Measurements from ENCODE around the gene KIF3A.

The KIF3A gene

DNA sequence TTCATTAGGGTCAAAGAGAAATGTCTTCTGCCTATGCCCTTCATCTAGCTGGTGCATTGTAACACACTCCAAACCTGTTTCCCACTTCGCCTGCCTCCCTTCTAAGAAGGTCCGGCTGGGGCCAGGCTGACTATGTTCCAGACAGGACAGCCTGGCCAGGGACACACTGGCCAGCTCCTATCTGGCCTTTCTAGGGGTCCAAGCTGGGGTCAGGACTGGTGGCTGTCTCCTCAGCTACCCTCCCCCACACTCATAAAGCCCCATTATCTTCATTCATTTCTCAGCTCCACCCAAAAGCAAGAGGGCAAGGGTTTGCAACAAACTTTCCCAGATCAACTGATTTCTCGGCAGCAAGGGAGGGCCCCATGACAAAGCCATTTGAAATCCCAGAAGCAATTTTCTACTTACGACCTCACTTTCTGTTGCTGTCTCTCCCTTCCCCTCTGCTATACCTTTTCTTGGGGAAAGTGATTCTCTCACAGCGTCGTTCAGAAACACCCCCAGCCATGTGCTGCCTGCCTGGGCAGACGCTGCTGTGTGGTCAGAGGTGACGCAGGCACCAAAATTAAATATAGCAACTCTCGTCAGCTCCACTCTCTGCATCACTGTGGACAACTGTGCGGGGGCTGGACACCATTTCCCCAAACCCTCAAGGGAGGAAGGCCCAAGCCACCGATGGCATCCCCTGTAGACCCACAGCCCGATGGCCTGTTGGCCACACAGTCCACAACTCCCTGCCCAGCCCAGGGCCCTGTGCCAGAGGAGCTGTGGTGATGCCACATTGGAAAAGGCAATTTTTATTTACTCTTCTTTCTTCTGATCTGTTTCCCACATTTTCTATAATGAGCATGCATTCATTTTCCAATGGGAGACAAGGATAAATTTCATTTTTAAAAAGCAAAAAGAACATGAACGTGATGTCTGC is 73.3 kb downstream of the KIF3A start:
- DNase-seq (ENCODE audit: low read depth in 2 of 2, low spot score in 1 of 2): no peak

DNA sequence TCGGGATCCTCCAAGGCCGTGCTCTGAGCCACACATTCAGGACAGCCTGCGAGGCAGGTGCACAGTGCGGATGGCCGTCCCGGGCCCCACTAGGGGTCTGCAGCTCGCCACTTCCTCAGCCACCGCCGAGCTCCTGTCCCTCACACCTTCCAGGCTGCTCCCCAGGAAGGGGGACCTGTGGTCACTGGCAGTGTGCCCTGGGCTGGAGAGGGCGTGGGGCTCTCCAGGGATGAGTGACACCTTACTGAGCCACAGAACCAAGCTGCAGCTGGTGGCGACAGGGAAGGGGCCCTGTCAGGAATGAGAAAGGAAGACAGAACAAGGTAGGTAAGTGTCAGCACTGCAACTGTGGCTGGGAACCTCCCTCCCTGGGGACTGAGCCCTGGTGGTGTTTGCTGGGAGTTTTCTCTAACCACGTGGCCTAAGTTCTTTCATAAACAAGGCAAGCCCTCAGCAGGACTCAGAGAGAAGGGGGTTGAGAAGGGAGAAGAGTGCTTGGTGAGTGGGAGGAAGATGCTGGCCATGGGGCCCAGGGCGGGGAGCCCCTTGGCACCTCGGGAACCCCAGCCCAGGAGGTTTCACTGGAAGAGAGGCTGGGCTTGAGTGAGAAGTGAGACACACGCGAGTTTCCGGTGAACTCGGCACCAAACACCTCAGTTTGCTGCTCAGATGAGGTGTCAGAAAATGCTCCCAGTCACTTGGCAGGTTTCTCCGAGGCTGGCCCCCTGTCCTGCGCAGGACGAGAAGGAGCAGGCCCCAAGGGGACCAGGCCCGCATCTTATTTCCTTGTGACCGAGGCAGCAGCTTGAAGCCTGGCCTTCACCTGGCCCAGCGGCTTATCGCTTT is 74.2 kb downstream of the KIF3A start:
- DNase-seq (ENCODE audit: low read depth in 2 of 2, low spot score in 1 of 2): no peak

DNA sequence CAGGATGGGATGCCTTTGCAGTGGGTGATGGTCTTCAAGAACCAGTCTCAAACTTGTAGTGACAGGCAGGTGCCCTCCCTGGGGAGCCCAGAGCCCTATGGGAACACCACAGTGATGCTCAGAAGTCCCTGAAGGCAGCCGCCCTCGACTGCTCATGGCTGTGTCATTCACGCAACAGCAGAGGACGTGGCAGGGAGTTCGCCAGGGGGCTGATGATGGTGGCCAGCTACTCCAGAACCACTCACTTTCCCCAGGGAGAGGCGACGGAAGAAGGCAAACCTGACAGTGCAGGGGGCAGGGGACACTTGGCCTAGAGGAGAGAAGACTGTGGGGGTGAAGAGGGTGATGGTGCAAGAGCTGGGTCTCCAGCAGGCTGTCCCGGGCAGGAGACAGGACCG is 75.3 kb downstream of the KIF3A start:
- no peak for DNase-seq (ENCODE audit: low read depth in 2 of 2, low spot score in 1 of 2)

DNA sequence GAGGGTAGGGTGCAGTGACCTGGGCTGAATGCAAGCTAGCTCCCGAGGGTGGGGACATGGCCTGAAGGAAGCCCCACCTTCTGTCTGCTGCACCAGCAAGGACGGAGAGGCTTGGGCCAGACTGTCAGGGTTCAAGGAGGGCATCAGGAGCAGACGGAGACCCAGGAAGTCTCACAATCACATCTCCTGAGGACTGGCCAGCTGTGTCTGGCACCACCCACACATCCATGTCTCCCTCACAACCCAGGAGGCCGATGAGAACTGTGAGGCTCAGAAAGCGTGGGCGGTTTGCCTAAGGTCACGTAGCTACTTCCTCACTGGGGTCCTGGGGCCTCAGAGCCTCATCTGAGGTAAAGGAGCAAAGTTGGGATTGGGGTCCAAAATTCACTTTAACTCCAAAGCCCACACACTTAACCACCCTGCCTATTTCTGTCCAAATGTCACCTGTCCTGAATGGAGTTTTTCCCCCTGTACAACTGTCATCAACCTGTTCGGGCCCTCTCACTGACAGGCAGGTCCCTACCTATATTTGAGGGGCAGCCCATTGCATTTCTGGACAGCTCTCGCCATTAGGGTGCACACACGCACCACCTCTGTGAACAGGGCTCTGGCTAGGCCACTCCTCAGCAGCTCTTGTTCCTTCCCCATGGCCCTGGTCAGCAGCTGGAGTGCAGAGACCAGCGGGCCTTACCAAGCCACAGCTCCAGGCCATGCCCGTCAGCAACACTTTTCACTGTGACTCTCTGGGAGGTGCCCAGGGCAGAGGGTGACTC is 75.9 kb downstream of the KIF3A start:
- DNase-seq (ENCODE audit: low read depth in 2 of 2, low spot score in 1 of 2): no peak

DNA sequence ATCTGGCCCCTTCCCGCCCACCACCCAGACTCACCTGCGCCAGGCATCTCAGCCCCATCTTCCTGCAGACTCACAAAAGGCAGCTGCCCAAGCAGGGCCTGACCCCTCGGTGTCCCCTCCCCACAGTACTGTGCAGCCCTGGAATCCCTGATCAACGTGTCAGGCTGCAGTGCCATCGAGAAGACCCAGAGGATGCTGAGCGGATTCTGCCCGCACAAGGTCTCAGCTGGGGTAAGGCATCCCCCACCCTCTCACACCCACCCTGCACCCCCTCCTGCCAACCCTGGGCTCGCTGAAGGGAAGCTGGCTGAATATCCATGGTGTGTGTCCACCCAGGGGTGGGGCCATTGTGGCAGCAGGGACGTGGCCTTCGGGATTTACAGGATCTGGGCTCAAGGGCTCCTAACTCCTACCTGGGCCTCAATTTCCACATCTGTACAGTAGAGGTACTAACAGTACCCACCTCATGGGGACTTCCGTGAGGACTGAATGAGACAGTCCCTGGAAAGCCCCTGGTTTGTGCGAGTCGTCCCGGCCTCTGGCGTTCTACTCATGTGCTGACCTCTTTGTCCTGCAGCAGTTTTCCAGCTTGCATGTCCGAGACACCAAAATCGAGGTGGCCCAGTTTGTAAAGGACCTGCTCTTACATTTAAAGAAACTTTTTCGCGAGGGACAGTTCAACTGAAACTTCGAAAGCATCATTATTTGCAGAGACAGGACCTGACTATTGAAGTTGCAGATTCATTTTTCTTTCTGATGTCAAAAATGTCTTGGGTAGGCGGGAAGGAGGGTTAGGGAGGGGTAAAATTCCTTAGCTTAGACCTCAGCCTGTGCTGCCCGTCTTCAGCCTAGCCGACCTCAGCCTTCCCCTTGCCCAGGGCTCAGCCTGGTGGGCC is 77.5 kb downstream of the KIF3A start:
- no peak for DNase-seq (ENCODE audit: low read depth in 2 of 2, low spot score in 1 of 2)

DNA sequence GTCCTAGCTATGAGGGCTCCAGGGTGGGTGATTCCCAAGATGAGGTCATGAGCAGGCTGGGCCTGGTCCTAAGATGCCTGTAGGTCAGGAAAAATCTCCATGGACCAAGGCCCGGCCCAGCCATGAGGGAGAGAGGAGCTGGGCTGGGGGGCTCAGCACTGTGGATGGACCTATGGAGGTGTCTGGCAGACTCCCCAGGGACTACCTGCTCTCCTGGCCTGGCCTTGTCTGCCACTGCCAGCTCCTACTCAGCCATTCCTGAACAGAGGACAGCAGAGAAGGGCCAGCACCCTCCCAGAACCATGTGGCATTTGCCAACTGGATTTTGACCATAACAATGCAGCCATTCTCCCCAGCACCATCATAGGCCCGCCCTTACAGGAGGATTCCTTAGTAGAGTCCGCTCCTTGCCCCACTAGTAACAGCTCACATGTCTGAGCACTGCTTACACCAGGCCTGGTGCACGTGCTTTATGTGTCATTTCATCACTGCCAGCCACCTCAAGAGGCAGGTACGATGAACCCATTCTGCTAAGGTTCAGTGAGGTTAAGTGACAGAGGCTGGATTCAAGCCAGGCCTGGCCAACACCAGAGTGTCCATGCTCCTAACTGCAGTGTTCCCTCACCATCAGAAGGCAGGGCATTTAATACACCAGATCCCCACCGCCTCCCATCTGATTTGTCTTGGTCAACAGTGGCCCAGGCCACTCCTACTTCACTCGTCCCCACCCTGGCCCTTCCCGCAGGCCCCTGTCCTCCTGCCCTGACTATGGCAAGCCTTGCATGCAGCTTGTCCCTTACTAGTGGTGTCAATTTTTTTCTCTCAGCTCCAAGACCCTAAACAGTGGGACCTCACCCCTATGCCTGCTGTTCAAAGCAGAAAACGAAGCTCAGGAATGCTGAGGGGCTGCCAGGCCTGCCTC is 78.7 kb downstream of the KIF3A start:
- DNase-seq (ENCODE audit: low read depth in 2 of 2, low spot score in 1 of 2): no peak

DNA sequence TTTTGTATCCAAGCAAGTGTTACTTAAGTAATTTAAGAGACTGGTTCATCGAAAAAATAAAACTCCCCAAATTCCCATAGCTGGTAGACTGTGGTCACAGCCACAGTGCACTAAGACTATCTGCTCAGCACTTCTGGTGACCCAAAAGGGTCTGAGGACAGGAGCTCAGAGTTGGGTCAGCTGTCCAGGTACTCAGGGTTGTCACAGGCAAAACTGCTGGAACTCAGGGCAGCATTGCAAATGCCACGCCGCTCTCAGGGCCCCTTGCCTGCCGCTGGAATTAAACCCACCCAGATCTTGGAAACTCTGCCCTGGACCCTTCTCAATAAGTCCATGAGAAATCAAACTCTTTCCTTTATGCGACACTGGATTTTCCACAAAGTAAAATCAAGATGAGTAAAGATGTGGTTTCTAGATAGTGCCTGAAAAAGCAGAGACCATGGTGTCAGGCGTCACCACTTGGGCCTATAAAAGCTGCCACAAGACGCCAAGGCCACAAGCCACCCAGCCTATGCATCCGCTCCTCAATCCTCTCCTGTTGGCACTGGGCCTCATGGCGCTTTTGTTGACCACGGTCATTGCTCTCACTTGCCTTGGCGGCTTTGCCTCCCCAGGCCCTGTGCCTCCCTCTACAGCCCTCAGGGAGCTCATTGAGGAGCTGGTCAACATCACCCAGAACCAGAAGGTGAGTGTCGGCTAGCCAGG is 79.5 kb downstream of the KIF3A start, which contains the start of gene IL13:
IL13 (plus strand) TSS at position 498 of the 705 bp plus-strand sequence; CDS start at position 512, 14 bp downstream.
- DNase-seq (ENCODE audit: low read depth in 2 of 2, low spot score in 1 of 2): no peak

DNA sequence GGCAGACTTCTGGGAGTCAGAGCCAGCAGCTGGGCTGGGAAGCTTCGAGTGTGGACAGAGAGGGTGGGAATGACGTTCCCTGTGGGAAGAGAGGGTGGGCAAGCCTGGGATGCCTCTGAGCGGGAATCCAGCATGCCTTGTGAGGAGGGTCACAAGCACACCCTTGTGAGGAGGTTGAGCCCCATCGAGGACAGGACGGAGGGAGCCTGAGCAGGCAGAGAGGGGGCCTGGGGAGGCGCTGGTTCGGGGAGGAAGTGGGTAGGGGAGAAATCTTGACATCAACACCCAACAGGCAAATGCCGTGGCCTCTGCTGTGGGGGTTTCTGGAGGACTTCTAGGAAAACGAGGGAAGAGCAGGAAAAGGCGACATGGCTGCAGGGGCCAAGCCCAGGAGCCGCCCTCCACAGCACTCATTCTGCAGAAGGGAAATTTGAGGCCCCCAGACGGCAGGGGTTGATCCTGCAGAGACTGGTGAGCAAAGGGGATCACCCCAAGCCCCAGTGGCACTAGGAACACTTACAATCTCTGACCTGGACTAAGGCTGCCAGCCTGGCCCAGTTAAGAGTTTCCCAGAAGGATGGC is 80.5 kb downstream of the KIF3A start:
- no peak for DNase-seq (ENCODE audit: low read depth in 2 of 2, low spot score in 1 of 2)

DNA sequence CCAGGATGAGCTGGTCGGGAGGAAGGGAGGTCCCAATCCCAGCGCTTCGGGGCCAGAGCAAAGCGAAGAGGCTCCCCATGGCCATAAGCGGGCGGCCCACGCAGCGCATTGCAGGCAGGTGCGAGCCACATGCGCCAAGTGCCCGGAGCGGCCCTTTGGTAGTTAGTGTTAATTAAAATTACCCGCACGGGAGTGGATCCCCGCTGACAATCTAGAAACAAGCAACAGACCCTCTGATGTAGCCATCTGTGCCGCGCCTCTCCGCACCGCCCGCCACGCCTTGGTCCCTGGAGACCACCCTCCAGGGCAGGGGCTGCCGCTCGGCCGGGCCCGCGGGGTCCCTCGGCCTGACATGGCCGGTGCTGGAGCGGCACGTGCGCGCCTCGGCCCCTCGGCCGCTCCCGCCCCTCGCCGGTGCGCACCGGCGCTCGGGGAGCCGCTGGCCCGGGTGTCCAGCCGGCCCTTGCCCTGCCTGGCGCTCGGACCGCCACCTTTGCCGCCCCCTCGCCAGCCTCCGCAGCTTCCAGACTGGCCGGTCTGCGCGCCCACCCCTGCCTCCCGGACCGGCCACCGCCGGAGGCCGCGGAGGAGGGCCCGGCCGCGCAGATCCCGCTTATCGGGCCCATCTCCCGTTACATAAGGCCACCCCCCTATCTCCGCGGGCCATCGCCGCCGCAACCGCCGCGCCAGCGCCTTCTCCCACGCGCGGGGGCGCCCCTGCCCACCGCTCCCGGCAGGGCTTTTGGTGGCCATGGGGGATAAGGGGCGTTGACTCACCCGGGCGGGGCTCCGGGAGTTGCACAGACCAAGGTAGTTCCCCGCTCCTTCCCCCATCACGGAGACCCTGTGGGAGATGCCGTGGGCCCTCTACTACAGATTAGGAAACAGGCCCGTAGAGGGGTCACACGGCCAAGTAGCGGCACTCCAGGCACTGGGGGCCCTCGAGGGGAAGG is 81.2 kb downstream of the KIF3A start:
- no peak for DNase-seq (ENCODE audit: low read depth in 2 of 2, low spot score in 1 of 2)

DNA sequence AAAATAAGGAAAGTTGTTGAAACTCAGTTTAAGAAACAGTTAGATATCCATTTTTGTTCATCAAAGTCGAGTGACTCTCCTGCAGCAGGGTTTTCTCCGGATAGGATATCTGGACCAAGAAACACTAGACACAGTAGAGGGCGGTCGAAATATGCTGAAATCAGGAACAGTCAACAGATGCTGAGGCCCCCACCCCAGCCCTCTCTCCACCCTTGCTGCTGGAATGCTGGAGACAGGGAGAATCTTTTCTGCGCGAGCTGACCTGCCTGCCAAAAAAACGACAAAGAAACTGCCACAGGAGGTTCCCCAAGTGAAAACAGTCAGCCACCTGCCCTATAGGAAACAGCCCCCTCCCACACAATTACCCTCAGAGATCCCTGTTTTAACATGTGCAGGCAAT is 83.6 kb downstream of the KIF3A start:
- DNase-seq (ENCODE audit: low read depth in 2 of 2, low spot score in 1 of 2): no peak

DNA sequence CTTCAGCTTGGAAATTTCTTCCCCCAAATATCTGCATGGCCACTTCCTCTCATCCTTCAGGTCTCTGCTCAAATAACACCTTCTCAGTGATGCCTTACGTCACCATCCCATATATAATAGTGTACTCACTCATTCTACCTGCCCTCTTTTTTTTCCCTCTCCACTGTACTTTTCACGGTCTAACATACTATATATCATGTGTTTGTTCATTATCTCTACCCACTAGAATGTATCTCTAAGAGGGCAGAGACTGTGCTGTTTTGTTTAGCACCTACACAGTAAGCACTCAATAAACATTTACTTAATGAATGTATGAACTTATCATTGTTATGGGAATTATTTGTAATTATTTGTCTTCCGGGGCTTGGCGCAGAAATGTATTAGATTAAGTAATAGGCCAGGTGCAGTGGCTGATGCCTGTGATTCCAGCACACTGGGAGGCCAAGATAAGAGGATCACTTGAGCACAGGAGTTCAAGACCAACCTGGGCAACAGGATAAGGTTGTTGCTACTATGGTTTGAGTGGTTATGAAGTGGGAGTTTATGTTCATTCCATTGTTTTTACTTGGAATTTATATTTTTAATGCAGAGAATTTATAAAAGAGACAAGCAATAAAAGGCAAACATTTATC is 85.4 kb downstream of the KIF3A start:
- DNase-seq (ENCODE audit: low read depth in 2 of 2, low spot score in 1 of 2): no peak

DNA sequence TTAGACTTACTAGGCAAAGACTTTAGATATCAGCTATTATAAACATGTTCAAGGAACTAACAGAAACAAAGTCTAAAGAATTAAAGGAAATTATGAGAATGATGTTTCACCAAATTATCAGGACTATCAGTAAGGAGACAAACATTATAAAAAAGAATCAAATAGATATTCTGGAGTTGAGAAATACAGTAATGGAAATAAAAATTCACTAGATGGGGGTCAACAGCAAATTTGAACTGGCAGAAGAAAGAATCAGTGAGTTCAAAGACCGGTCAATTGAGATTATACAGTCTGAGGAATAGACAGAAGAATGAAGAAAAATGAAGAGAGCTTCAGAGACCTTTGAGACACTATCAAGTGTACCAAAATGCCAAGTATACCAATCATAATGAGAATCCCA is 89.0 kb downstream of the KIF3A start:
- no peak for DNase-seq (ENCODE audit: low read depth in 2 of 2, low spot score in 1 of 2)

DNA sequence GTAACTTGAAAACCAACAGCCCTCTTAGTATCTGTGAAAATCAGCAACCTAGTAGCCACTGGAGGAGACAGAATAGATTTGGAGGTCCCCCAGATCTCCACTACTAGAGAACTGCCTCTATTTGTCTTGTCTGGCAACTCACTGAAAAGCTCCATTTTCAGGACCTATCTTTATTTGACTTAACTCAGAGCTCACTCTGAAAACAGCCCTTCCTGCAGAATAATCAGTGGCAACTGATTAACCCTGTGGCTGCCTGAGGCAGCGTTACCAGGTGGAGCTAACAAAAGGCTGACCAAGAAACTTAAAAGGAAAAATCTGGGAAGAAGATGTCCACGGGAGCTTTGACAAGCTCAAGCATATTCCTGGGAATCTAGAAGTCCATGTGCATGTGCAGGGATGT is 89.9 kb downstream of the KIF3A start:
- no peak for DNase-seq (ENCODE audit: low read depth in 2 of 2, low spot score in 1 of 2)

DNA sequence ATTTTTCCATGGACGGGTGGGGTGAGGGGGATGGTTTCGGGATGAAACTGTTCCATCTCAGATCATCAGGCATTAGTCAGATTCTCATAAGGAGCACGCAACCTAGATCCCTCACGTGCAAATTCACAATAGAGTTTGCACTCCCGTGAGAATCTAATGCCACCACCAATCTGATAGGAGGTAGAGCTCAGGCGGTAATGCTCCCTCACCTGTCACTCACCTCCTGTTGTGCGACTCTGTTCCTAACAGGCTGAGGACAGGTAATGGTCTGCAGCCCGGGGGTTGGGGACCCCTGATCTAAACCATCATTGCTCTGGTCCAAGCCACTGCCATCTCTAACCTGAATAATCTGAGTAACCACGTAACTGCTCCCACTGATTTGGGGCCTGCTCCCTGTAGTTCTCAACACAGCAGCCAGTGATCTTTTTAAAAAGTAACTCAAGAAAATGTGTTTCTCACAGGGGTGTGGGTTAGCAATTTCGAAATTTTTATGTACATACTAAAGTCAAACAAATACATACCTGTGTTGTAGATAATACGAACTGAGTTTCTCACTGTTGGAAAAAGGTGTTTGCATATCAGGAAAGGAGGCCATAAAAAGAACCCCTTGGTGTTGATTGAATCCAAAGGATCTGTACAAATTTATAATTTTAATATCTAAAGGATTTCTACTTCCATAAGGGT is 90.6 kb downstream of the KIF3A start:
- no peak for DNase-seq (ENCODE audit: low read depth in 2 of 2, low spot score in 1 of 2)

DNA sequence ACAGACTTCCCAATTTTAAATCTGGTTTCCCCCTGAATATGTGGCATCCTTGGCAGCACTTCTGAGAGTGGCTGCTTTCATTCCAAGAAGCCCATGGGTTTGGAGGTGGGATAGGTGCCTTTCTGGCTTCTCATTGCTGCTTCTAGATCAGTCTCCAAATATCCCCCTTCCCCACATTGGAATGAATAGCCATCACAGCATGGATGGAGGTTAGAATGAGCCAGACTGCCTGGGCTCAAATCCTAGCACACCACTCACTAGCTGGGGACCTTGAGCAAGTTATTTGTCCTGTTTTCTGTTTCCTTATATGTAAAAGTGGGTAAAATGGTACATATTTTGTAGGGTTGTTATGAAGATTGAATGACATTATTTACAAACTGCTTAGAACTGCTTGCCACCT is 93.2 kb downstream of the KIF3A start:
- no peak for DNase-seq (ENCODE audit: low read depth in 2 of 2, low spot score in 1 of 2)
